HG02623 (cell line): ENCODE data around the gene NAT14.

Experiments
- ATAC-seq: cut with Tn5 transposase; IDR thresholded peaks from one replicate; pipeline ENCODE4 v1.9.1; 2021; ENCODE audit warnings: moderate library complexity; ENCODE audit not compliant: unreplicated experiment

Gene NAT14

GRCh38 chr19:55452749-55453346, 32.1 kb upstream of the NAT14 start:
- no peak for ATAC-seq

GRCh38 chr19:55453511-55454260, 31.3 kb upstream of the NAT14 start:
- ATAC-seq = no peak

GRCh38 chr19:55454787-55455243, 30.2 kb upstream of the NAT14 start:
- no peak for ATAC-seq

DNA sequence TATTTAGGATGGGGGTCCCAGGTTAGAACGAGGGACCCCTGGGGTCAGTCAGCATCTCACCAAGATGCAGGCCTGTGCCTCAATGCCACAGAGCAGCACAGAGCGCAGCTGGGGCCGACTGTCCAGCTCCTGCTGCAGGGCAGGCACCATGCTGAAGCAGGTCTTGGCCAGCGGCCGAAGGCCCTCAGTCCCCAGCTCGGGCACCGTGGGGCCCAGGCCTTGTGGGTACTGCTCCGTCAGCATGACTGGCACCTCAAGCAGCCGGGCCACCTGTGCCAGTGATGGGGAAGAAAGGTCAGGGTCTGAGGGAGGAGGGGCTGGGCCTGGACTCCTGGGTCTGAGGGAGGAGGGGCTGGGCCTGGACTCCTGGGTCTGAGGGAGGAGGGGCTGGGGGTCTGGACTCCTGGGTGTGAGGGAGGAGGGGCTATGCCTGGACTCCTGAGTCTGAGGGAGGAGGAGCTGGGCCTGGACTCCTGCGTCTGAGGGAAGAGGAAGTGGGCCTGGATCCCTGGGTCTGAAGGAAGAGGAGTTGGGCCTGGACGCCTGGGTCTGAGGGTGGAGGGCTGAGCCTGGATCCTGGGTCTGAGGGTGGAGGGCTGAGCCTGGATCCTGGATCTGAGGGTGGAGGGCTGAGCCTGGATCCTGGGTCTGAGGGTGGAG, 29.3 kb upstream of the NAT14 start:
- no peak for ATAC-seq

DNA sequence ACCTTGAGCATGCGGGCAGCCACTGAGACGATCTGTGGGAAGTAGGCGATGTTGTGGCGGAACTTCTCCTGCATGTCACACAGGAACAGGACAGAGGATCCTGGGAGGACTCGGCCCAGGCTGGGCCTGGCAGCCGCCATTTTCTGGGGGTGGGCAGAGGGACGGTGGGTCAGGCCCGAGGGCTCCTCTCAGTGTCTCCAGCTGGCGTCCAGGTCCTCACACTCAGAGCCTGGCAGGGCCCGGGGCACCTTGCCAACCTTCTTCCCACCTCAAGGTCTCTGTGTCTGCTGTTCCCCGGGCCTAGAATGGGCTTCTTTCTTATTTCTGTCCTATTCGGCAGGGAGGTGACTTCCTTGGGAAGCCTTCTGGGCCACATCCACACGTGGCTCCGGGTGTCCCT, 28.6 kb upstream of the NAT14 start:
- no peak for ATAC-seq

GRCh38 chr19:55457683-55458457, 27.1 kb upstream of the NAT14 start:
- ATAC-seq = no peak

- no peak for ATAC-seq
Observed at GRCh38 chr19:55459551-55459949, 25.4 kb upstream of the NAT14 start.

- ATAC-seq = no peak
Observed at GRCh38 chr19:55459950-55460657, 24.9 kb upstream of the NAT14 start.

GRCh38 chr19:55460670-55461258, 24.2 kb upstream of the NAT14 start:
- no peak for ATAC-seq

DNA sequence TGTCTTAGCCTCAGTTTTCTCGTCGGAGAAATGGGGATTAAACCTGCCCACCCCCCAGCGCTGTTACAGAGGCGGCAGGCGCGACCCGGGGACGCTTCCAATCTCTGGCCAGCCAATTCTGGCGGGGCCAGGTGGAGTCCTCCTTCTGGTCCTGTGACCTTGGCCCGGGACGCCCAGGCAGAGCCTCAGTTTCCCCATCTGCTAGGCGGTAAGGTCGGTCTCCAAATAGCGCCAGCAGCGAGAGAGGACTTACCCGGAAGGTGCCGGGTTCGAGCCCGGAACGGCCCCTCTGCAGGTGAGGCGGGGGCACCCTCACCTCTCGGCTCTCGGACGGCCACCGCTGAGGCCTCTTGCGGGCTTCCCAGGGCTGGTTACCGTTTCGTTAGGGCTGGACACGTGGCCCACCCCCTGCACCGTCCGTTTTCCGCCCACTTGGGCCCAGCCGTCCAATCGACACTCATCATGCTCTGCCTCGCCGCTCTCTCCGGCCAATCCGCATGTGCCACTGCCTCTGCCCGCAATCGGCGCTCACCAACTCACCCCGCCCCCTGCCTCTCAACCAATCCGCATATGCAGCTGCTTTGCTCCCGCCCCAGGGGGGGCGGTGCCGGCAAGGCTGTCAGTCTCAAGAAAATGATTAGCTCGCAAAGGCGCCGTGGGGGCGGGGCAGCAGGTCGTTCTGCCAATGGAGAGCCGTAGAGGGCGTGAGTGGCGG, 23.6 kb upstream of the NAT14 start, which contains the start of gene ISOC2:
Gene ISOC2, minus strand, starts transcription at position 384 of the 715 bp plus-strand sequence. CDS start 5,156 bp downstream, outside the sequence.
- ATAC-seq = peak; percentile 86

- no peak for ATAC-seq
Observed at GRCh38 chr19:55461974-55462626, 22.9 kb upstream of the NAT14 start.

DNA sequence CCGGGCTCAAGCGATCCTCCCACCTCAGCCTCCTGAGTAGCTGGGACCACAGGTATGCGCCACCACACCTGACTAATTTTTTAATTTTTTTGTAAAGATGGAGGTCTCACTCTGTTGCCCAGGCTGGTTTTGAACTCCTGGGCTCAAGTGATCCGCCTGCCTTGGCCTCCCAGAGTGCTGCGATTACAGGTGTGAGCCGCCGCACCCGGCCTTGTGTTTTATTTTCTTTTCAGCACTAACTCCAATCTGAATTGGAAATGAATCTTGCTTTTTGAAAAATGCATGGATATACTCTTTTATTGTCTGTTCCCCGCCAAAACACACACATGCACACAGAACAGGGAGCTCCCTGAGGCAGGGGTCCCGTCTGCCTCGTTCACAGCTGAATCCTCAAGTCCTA, 22.3 kb upstream of the NAT14 start:
- no peak for ATAC-seq

GRCh38 chr19:55463583-55464031, 21.4 kb upstream of the NAT14 start:
- ATAC-seq = no peak

DNA sequence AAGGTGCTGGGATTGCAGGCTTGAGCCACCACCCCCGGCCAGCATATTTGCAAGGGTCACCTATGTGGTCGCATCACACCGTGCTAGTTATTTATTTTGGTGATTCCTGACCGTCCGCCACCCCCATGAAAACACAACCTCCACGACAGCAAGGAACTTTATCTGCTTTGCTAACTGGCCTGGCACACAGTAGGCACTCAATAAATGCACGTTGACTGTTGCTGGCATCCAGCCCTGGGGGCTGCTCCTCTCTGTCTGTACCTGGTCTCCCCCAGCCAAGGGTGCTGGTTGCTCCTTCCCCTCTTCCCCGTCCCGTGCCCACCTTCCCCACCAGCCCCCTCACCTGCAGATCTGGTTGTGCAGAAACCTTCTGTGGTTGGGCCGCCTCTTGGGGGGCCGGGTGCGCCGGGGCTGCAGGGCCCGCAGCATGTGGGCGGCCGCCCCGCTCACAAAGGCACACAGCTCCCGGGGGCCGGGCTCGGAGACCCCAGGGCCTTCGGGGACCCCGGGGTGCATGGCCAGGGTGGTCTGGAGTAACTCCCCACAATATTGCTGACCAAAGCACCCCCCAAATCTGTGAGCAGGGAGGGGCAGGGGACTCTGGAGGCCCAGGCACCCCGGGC, 20.8 kb upstream of the NAT14 start:
- ATAC-seq = no peak

DNA sequence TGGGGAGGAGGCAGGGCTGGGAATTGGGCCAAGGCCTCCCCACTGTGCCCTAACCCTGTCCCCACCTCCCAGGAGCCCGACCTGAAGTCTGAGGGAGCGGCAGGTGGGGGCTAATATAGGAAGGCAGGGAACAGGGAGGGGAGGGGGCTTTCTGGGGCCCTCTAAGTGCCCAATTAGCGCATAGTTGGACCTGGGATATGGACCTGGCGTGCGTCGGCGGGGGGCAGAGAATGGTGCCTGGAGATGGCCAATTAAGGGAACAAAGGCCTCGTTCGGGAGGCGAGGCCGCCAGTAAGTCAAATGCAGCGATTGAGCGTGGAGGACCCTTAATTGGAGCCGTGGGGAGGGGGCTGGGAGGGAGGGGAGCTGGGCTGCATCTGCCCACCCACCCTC, 20.3 kb upstream of the NAT14 start, which contains the start of gene C19orf85:
Gene C19orf85, minus strand, starts transcription at position 90 of the 393 bp plus-strand sequence. CDS start 197 bp downstream, outside the sequence.
- no peak for ATAC-seq

DNA sequence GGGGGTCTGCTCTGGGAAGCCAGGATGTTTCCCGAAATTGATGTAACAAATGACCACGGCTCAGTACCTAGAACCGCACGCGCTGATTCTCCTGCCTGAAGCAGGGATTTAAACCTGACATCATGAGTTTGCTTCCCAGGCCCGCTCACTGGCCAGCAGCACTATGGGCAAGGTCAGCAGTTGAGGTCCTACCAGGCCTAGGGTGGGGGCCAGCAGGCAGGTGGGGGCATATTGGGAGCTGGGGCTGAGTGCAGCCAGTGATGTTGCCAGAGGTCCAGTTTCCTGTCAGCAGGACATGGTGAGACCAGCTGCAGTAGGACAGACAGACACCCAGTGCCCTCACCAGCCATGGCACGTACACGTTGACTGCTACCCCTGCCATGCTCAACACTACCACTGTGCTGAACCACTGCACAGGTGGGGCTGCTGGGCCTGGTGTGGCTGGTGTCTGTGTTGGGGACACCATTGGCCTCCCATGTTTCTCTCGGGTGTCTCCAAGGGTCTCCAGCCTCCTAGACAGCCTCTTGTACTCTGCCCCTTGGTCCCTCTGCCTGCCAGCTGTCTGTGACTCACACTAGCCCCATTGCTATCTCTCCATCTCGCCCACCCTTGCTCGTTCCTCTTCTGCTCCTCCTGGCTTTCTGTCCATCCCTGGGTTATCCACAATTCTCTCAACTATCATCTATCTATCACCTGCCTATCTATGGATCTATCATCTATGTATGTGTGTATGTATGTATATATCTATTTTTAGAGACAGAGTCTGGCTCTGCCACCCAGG, 19.3 kb upstream of the NAT14 start:
- no peak for ATAC-seq

GRCh38 chr19:55466241-55466614, 18.8 kb upstream of the NAT14 start:
- ATAC-seq = no peak
